ENCODE measurements around the gene EPDR1. TPM values are rescaled to one million over a fixed set of nuclear protein-coding genes. Genes with fewer than 3 reads are reported as not detected.

EPDR1 gene
- total RNA-seq, 1 experiment from 2014 or later, result 5.3 TPM

- WGBS (ENCODE audit: extremely low coverage, insufficient read length, low lambda C conversion rate), result no CpG with 5 or more reads among the region's 4 CpGs
- Histone ChIP-seq H3K27ac (ENCODE audit: insufficient read length, low read depth, low read length) (no peak overlapping the region), H2BK120ac (ENCODE audit: low read depth, low read length, poor library complexity, severe bottlenecking) (no peak overlapping the region)
Measured at GRCh38 chr7:37986908-37987330, 66.5 kb downstream of the EPDR1 start.

More at GRCh38 chr7:37986908-37987330, 66.5 kb downstream of the EPDR1 start:
- no peak overlapping the region for H2AK5ac ChIP-seq (ENCODE audit: insufficient read length, low read length)
- H3K18ac ChIP-seq (ENCODE audit: insufficient read length, low read depth, low read length), result no peak overlapping the region
- H3K4me3 Mint-ChIP-seq, result no peak overlapping the region
- H3K27ac Mint-ChIP-seq, result no peak overlapping the region
- no peaks in the 10 kb centered on the region for H3K79me2 ChIP-seq (ENCODE audit: insufficient read depth, low read length)
- H2BK20ac ChIP-seq (ENCODE audit: low read depth, low read length, poor library complexity, severe bottlenecking), result no peak overlapping the region
- H3K23me2 ChIP-seq (ENCODE audit: insufficient read length, low read depth, low read length, poor library complexity, severe bottlenecking), result no peaks in the 10 kb centered on the region
- TF ChIP-seq CTCF (conservative IDR thresholded peaks at IDR 0.05), result no peak
- no peaks in the 10 kb centered on the region for H4K20me1 ChIP-seq (ENCODE audit: control insufficient read depth, insufficient read depth, insufficient read length)
- no peak overlapping the region for H3K4me2 ChIP-seq (ENCODE audit: insufficient read depth, insufficient read length, low read length)
- no peak overlapping the region for H3K56ac ChIP-seq (ENCODE audit: insufficient read length, low read depth, low read length)
- no peak overlapping the region for H2BK12ac ChIP-seq (ENCODE audit: insufficient read length, low read depth, low read length)
- DNase-seq, result peak; percentile 35
- no peaks in the 10 kb centered on the region; a peak in 1 of 7 replicates for H3K36me3 Mint-ChIP-seq (ENCODE audit: insufficient read depth in 1 of 3, low read depth in 3 of 3)
- H3K4ac ChIP-seq (ENCODE audit: low read depth, low read length), result no peak overlapping the region
- H3K9ac ChIP-seq (ENCODE audit: extremely low read depth, insufficient read length, low read length), result no peak overlapping the region
- no peak overlapping the region for H2AFZ ChIP-seq (ENCODE audit: low read length)
- no peaks in the 10 kb centered on the region for H3K9me3 Mint-ChIP-seq
- no peak overlapping the region for H2BK5ac ChIP-seq (ENCODE audit: insufficient read length, low read length)
- H3K23ac ChIP-seq (ENCODE audit: insufficient read length, low read depth, low read length), result no peak overlapping the region
- H4K5ac ChIP-seq (ENCODE audit: insufficient read length, low read depth, low read length), result no peak overlapping the region
- no peak overlapping the region for H2BK15ac ChIP-seq (ENCODE audit: low read depth, low read length)
- no peak overlapping the region for H4K91ac ChIP-seq (ENCODE audit: insufficient read length, low read depth, low read length)
- H3K27me3 Mint-ChIP-seq (ENCODE audit: low read depth), result peaks cover 43% of the 10 kb centered on the region
- H3K4me1 Mint-ChIP-seq, result peaks cover 15 to 21% of the 10 kb centered on the region in 2 experiments
- H3K27me3 ChIP-seq (ENCODE audit: insufficient read depth, low read length), result no peaks in the 10 kb centered on the region; the same call in 1 of the 2 replicates
- H3K14ac ChIP-seq (ENCODE audit: insufficient read depth, low read length), result no peak overlapping the region
- H4K8ac ChIP-seq (replicated peaks; ENCODE audit: insufficient read length, low read depth, low read length), result no peak overlapping the region
- no peaks in the 10 kb centered on the region for H3K79me1 ChIP-seq (ENCODE audit: insufficient read depth, low read depth, low read length, poor library complexity, severe bottlenecking)
- no peaks in the 10 kb centered on the region for H3K9me3 ChIP-seq (ENCODE audit: control insufficient read depth, low read depth, low read length)
- H3T11ph ChIP-seq (ENCODE audit: low read length), result no peak overlapping the region
- H3K4me1 ChIP-seq (ENCODE audit: insufficient read depth, low read length), result peaks cover 5% of the 10 kb centered on the region

Data from H9 (cell line).